Activated naive CD8-positive, alpha-beta T cell treated with anti-CD3 and anti-CD28 coated beads, Interleukin-2, amount 10 ng/mL, durations not matched to agents 7 days and 5 days (primary cell): ENCODE results near the gene TLX2. TPM values are rescaled to one million over a fixed set of nuclear protein-coding genes. Genes with fewer than 3 reads are reported as not detected.

Experiments used
- ATAC-seq: fragments of 150-1000 bp; cut with Tn5 transposase; one replicate; pipeline ENCODE4 v1.10.0; 2021; ENCODE audit warnings: low read depth, moderate library complexity
- POLR2A ChIA-PET: fragments of 350-600 bp; sonication (Branson Sonifier 250); formaldehyde crosslinking; loops from one replicate; lab custom pipeline; 2021; ENCODE audit warnings: antibody characterized with exemption; lab: Charles Lee
- DNase-seq: peaks from one replicate; pipeline ENCODE4 v3.0.0; 2021
- H3K27ac Mint-ChIP-seq: one replicate; pipeline ENCODE4 v1.8.0; 2022; ENCODE audit warnings: mild to moderate bottlenecking, mixed read lengths
- H3K27me3 Mint-ChIP-seq: one replicate; pipeline ENCODE4 v1.8.0; 2022; ENCODE audit warnings: mild to moderate bottlenecking, moderate library complexity, mixed read lengths
- H3K36me3 Mint-ChIP-seq: one replicate; pipeline ENCODE4 v1.8.0; 2021; ENCODE audit warnings: mild to moderate bottlenecking, mixed read lengths
- H3K4me1 Mint-ChIP-seq: one replicate; pipeline ENCODE4 v1.8.0; 2021; ENCODE audit warnings: mixed read lengths
- H3K4me3 Mint-ChIP-seq: one replicate; pipeline ENCODE4 v1.8.0; 2022; ENCODE audit warnings: mild to moderate bottlenecking, moderate library complexity, mixed read lengths
- H3K9me3 Mint-ChIP-seq: one replicate; pipeline ENCODE4 v1.8.0; 2021; ENCODE audit warnings: mixed read lengths
- total RNA-seq, 2 experiments: library from RNA; stranded (reverse); gene quantifications; one replicate each; pipeline ENCODE4 v1.2.3, GENCODE V29; 2021

TLX2 gene
- total RNA-seq, 2 experiments from 2014 or later = 0.69 to 0.88 TPM

GRCh38 chr2:74524955-74525716, 10.9 kb downstream of the TLX2 start:
- Mint-ChIP-seq H3K36me3 (peaks cover 29% of the 10 kb centered on the region), H3K4me1 (peaks cover 26% of the 10 kb centered on the region), H3K4me3 (no peak overlapping the region), H3K27ac (no peak overlapping the region), H3K9me3 (peaks cover 2% of the 10 kb centered on the region), H3K27me3 (peaks cover 10% of the 10 kb centered on the region)
- POLR2A ChIA-PET = no interaction called here
- ATAC-seq = no peak
- DNase-seq = no peak

- Mint-ChIP-seq H3K27ac (peak within 1 kb of the TSS; percentile 12), H3K27me3 (peaks cover 3% of the 10 kb centered on the region), H3K9me3 (peaks cover 2% of the 10 kb centered on the region), H3K4me1 (peaks cover 31% of the 10 kb centered on the region), H3K4me3 (no peak within 1 kb of the TSS), H3K36me3 (peaks cover 31% of the 10 kb centered on the region)
- POLR2A ChIA-PET = no interaction called here
- ATAC-seq (no peak), DNase-seq (no peak)
Observed at GRCh38 chr2:74525717-74526648, 11.7 kb downstream of the TLX2 start, which contains the start of gene DQX1. Gene DQX1, minus strand, starts transcription at chr2:74526231. Its CDS starts 502 bp downstream, at chr2:74525729.

DNA sequence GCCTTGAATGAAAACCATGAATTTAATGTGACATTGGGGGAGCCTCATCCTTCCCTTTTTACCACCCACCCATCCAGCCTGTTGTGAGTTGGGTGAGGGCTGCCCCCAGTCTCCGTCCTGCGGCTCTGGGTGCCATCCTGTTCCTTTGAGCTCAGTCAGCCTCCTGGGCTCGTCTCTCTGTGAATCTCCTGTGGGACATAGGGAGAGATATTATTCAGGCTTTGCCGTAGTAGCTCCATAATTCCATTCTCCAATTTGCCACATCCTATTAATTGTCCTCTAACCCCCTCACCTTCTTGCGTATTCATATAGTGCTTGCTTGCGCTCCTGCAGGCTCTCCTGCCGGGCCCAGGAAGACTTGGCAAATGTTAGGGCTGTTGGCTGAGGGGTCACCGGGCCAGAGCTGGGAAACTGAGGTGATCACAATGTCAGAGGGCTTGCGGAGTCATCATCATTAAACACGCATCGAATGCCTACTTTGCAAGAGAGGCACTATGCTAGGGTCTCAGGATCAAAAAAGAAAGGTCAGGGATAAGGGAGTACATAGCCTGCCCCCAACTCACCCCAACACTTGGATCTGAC, 12.5 kb downstream of the TLX2 start:
- no peak for DNase-seq
- Mint-ChIP-seq H3K4me1 (peaks cover 36% of the 10 kb centered on the region), H3K27me3 (no peaks in the 10 kb centered on the region), H3K4me3 (no peak overlapping the region), H3K36me3 (peaks cover 33% of the 10 kb centered on the region), H3K27ac (no peak overlapping the region), H3K9me3 (peaks cover 2% of the 10 kb centered on the region)
- POLR2A ChIA-PET = interaction anchor here (1.4 kb wide), 1 partner anchor 9 kb away, joined by 4 read pairs; no protein-coding TSS in a partner anchor
- ATAC-seq = no peak

DNA sequence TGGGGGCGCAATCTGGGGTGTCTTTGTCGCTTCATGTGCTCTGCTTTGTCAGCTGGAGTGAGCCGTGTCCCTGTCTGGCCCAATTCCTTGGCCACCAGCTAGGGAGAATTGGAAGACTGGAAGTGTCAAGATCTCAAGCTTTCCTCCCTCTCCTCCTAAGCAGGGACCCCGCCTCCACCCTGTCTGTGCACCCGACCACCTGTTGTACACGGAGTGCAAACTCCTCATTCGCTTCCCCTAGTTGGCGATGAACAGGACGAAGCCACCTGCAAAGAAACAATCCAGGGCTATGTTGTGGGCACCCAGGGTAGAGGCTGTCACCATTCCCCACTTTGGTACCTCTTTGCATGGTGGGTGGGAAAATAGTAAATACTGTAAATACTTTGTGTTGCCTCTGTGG, 13.5 kb downstream of the TLX2 start:
- H3K27me3 Mint-ChIP-seq = no peaks in the 10 kb centered on the region
- DNase-seq = no peak
- POLR2A ChIA-PET = interaction anchor here (1.4 to 5.2 kb wide), 3 partner anchors 10 to 71 kb away, joined by 4 to 54 read pairs (median 39); partner anchors contain the start of genes CCDC142, INO80B, TTC31 and WBP1
- H3K4me1 Mint-ChIP-seq = peaks cover 41% of the 10 kb centered on the region
- H3K36me3 Mint-ChIP-seq = peaks cover 39% of the 10 kb centered on the region
- peak overlapping the region; percentile 12 for H3K27ac Mint-ChIP-seq
- H3K9me3 Mint-ChIP-seq = peaks cover 2% of the 10 kb centered on the region
- H3K4me3 Mint-ChIP-seq = peak overlapping the region; percentile 97
- ATAC-seq = no peak

- peak overlapping the region; percentile 96 for H3K27ac Mint-ChIP-seq
- POLR2A ChIA-PET = interaction anchor here (1.0 to 5.2 kb wide), 13 partner anchors 9 to 72 kb away, joined by 3 to 54 read pairs (median 8); partner anchors contain the start of genes CCDC142, INO80B, LBX2 and MRPL53
- peaks cover 38% of the 10 kb centered on the region for H3K4me1 Mint-ChIP-seq
- H3K27me3 Mint-ChIP-seq = no peaks in the 10 kb centered on the region
- H3K4me3 Mint-ChIP-seq = peak overlapping the region; percentile 97
- H3K36me3 Mint-ChIP-seq = peaks cover 40% of the 10 kb centered on the region
- DNase-seq = no peak
- ATAC-seq = peak; percentile 7
- peaks cover 2% of the 10 kb centered on the region for H3K9me3 Mint-ChIP-seq
Observed at GRCh38 chr2:74528600-74529356, 14.5 kb downstream of the TLX2 start.

DNA sequence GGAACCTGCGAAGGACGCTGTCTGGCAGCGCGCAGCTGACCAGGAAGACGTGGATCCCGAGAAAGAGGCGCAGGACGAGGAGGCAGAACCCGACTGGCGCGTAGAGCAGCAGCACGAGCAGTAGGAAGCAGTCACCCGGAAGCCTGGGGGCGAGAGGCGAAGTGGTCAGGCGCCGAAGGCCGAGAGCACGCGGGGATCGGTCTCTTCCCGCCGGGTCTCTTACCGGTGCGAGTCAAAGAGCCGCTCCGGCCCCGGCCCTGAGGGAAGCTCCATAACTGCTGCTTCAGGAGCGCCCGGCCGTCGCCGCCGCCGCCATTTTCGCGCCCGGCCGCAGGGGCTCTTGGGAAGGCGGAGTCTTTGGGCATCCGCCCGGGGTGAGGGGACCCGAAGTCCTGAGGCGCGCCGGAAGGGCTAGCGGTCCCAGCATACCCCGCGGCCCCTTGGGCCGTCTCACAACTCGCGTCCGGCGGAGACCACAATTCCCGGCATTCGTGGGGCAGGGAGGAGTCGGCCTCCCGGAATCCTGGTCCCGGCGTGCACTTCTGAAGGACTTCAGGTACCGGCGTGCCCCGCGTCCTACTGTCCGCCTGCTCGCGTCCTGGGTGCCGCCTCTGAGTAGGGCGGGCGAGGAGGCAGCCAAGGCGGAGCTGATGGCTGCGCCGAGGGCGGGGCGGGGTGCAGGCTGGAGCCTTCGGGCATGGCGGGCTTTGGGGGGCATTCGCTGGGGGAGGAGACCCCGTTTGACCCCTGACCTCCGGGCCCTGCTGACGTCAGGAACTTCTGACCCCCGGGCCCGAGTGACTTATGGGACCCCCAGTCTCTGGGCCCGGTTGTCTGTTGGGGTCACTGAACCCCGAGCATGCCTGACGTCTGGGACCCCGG, 15.3 kb downstream of the TLX2 start, which contains the start of the genes AUP1 and HTRA2:
AUP1 (minus strand) TSS at position 350 of the 882 bp plus-strand sequence; CDS start at position 273, 77 bp downstream.
HTRA2 (plus strand) TSS at position 577 of the 882 bp plus-strand sequence; CDS start at position 651, 74 bp downstream.
- ATAC-seq (peak; percentile 91), DNase-seq (peak; percentile 93)
- peaks cover 40% of the 10 kb centered on the region for H3K36me3 Mint-ChIP-seq
- H3K4me1 Mint-ChIP-seq = peaks cover 38% of the 10 kb centered on the region
- H3K27ac Mint-ChIP-seq = peak within 1 kb of the TSS; percentile 96
- H3K4me3 Mint-ChIP-seq = peak within 1 kb of the TSS; percentile 97
- POLR2A ChIA-PET = interaction anchor here (1.0 to 5.2 kb wide), 14 partner anchors 9 to 73 kb away, joined by 3 to 54 read pairs (median 8); partner anchors contain the start of genes CCDC142, INO80B, LBX2 and MRPL53
- peaks cover 2% of the 10 kb centered on the region for H3K9me3 Mint-ChIP-seq
- H3K27me3 Mint-ChIP-seq = no peaks in the 10 kb centered on the region

DNA sequence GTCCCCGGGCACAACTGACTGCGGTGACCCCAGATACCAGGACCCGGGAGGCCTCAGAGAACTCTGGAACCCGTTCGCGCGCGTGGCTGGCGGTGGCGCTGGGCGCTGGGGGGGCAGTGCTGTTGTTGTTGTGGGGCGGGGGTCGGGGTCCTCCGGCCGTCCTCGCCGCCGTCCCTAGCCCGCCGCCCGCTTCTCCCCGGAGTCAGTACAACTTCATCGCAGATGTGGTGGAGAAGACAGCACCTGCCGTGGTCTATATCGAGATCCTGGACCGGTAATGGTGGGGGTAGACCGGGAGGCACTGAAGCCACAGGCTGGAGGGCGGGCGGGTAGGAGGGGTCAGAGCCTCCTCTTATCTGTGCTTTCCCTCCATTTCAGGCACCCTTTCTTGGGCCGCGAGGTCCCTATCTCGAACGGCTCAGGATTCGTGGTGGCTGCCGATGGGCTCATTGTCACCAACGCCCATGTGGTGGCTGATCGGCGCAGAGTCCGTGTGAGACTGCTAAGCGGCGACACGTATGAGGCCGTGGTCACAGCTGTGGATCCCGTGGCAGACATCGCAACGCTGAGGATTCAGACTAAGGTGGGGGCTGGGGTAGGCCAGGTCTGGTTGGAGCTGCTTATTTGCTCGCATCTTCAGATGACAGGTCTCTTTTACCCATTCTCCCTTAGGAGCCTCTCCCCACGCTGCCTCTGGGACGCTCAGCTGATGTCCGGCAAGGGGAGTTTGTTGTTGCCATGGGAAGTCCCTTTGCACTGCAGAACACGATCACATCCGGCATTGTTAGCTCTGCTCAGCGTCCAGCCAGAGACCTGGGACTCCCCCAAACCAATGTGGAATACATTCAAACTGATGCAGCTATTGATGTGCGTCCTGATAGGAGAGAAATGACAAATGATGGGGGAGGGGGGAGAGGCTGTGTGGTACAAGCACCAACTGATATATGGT, 16.3 kb downstream of the TLX2 start:
- DNase-seq (peak; percentile 64), ATAC-seq (peak; percentile 9)
- Mint-ChIP-seq H3K4me1 (peaks cover 38% of the 10 kb centered on the region), H3K9me3 (peaks cover 2% of the 10 kb centered on the region), H3K27ac (peak overlapping the region; percentile 96), H3K4me3 (peak overlapping the region; percentile 97), H3K27me3 (no peaks in the 10 kb centered on the region), H3K36me3 (peaks cover 40% of the 10 kb centered on the region)
- POLR2A ChIA-PET = interaction anchor here (0.7 to 5.2 kb wide), 15 partner anchors 9 to 239 kb away, joined by 3 to 54 read pairs (median 7); partner anchors contain the start of genes CCDC142, INO80B, LBX2 and LOXL3

GRCh38 chr2:74531666-74532065, 17.4 kb downstream of the TLX2 start:
- Mint-ChIP-seq H3K27me3 (no peaks in the 10 kb centered on the region), H3K4me3 (peak overlapping the region; percentile 97), H3K9me3 (no peaks in the 10 kb centered on the region), H3K4me1 (peaks cover 33% of the 10 kb centered on the region), H3K27ac (peak overlapping the region; percentile 96), H3K36me3 (peaks cover 31% of the 10 kb centered on the region)
- DNase-seq (no peak), ATAC-seq (no peak)
- POLR2A ChIA-PET = interaction anchor here (0.6 to 5.2 kb wide), 8 partner anchors 22 to 110 kb away, joined by 3 to 54 read pairs (median 5); partner anchors contain the start of genes C2orf81, CCDC142, INO80B and LOXL3

- H3K9me3 Mint-ChIP-seq = no peaks in the 10 kb centered on the region
- H3K27ac Mint-ChIP-seq = peak overlapping the region; percentile 66
- peaks cover 26% of the 10 kb centered on the region for H3K36me3 Mint-ChIP-seq
- DNase-seq (no peak), ATAC-seq (no peak)
- peaks cover 33% of the 10 kb centered on the region for H3K4me1 Mint-ChIP-seq
- H3K4me3 Mint-ChIP-seq = peak overlapping the region; percentile 97
- peaks cover 3% of the 10 kb centered on the region for H3K27me3 Mint-ChIP-seq
- POLR2A ChIA-PET = interaction anchor here (0.6 to 5.2 kb wide), 6 partner anchors 24 to 111 kb away, joined by 3 to 54 read pairs (median 4); partner anchors contain the start of genes C2orf81, CCDC142, INO80B and TTC31
Observed at GRCh38 chr2:74532222-74532621, 18.0 kb downstream of the TLX2 start.

- ATAC-seq (no peak), DNase-seq (no peak)
- Mint-ChIP-seq H3K27ac (no peak overlapping the region), H3K36me3 (peaks cover 15% of the 10 kb centered on the region), H3K27me3 (peaks cover 12% of the 10 kb centered on the region), H3K9me3 (no peaks in the 10 kb centered on the region), H3K4me1 (peaks cover 21% of the 10 kb centered on the region), H3K4me3 (no peak overlapping the region)
- POLR2A ChIA-PET = interaction anchor here (0.6 to 0.8 kb wide), 2 partner anchors 72 to 307 kb away, joined by 3 read pairs; no protein-coding TSS in a partner anchor
Observed at GRCh38 chr2:74533464-74533863, 19.2 kb downstream of the TLX2 start.
